HepG2 (cell line): ENCODE results near the gene ITPR1. TPM values are rescaled to one million over a fixed set of nuclear protein-coding genes. Genes with fewer than 3 reads are reported as not detected.

ENCODE experiments used
- ATAC-seq: fragments of 200-7000 bp; cut with Tn5 transposase; 3 replicates; pipeline ENCODE4 v1.9.1; 2020; ENCODE audit warnings: mild to moderate bottlenecking, moderate library complexity
- BruUV-seq: library from RNA; stranded (reverse); fragments of 400-500 nt; replicated peaks from 2 replicates; lab custom pipeline; 2021; lab: Mats Ljungman, UMichigan
- CTCF ChIA-PET: fragments of 300-600 bp; formaldehyde crosslinking; extraction: SDS; loops from one replicate; lab custom pipeline; 2021; ENCODE audit warnings: low total read pairs, inconsistent platforms, low intra/inter-chr PET ratio; lab: Yijun Ruan, JAX
- POLR2A ChIA-PET: fragments of 350-600 bp; sonication (Branson Sonifier 250); formaldehyde crosslinking; loops from one replicate; lab custom pipeline; 2020; ENCODE audit warnings: antibody characterized with exemption, inconsistent platforms; lab: Yijun Ruan, JAX
- DNase-seq: peaks from one replicate; pipeline ENCODE4 v3.0.0-alpha.2; 2015; ENCODE audit warnings: low spot score
- FAIRE-seq: peaks from 3 replicates; lab custom pipeline; 2011; peaks lifted over from hg19 to GRCh38; lab: Jason Lieb, UNC
- H2AFZ ChIP-seq: one replicate; pipeline ENCODE4 v1.6.1; 2011; ENCODE audit warnings: low read length, inconsistent platforms
- H3K27ac ChIP-seq: fragments of 300-600 bp; 3 replicates; pipeline ENCODE4 v1.8.0; 2011; ENCODE audit warnings: mixed run types, mild to moderate bottlenecking, mixed read lengths, low read length, inconsistent platforms; ENCODE audit not compliant: insufficient read depth; ENCODE audit errors: extremely low read length
- H3K27me3 ChIP-seq, 2 experiments: fragments of 200-600 bp in 1 of 2; 2 replicates in 1 of 2; 3 replicates in 1 of 2; pipeline versions ENCODE4 v1.6.0 to v1.8.0; 2011; ENCODE audit warnings: low read length in 2 of 2, mild to moderate bottlenecking in 2 of 2, moderate library complexity in 2 of 2, inconsistent platforms in 1 of 2; ENCODE audit not compliant: insufficient read depth in 2 of 2, control insufficient read depth in 1 of 2
- H3K36me3 ChIP-seq, 2 experiments: fragments of 200-600 bp in 1 of 2; replicated peaks in 1 of 2; 2 replicates in 1 of 2; 3 replicates in 1 of 2; pipeline versions ENCODE4 v1.5.1 to v1.8.0; 2011; ENCODE audit warnings: low read length in 2 of 2, inconsistent platforms in 1 of 2; ENCODE audit not compliant: insufficient read depth in 2 of 2, control insufficient read depth in 1 of 2
- H3K4me1 ChIP-seq: 2 replicates; pipeline ENCODE4 v1.5.1; 2012; ENCODE audit warnings: low read length, inconsistent platforms; ENCODE audit not compliant: insufficient read depth
- H3K4me2 ChIP-seq: 2 replicates; pipeline ENCODE4 v1.6.0; 2011; ENCODE audit warnings: low read depth, low read length, inconsistent platforms
- H3K4me3 ChIP-seq, 3 experiments: fragments of 200-600 bp in 1 of 3; sonication (generic), shearing (Covaris generic) in 1 of 3; replicated peaks in 1 of 3; 2 replicates each; pipeline ENCODE4 v1.5.1; 2011 to 2016; ENCODE audit warnings: low read length in 3 of 3, inconsistent platforms in 2 of 3, low read depth in 2 of 3, mild to moderate bottlenecking in 2 of 3, control low read depth in 1 of 3, mixed read lengths in 1 of 3; ENCODE audit not compliant: insufficient read depth in 1 of 3
- H3K79me2 ChIP-seq: one replicate; pipeline ENCODE4 v1.6.1; 2011; ENCODE audit warnings: low read length, inconsistent platforms; ENCODE audit not compliant: insufficient read depth
- H3K9ac ChIP-seq: 2 replicates; pipeline ENCODE4 v1.6.0; 2011; ENCODE audit warnings: mild to moderate bottlenecking, low read depth, low read length, inconsistent platforms; ENCODE audit not compliant: insufficient read depth
- H3K9me3 ChIP-seq: 2 replicates; pipeline ENCODE4 v1.5.1; 2012; ENCODE audit warnings: mild to moderate bottlenecking, low read length
- H4K20me1 ChIP-seq: 2 replicates; pipeline ENCODE4 v1.6.0; 2011; ENCODE audit warnings: inconsistent platforms, mild to moderate bottlenecking, low read length, moderate library complexity; ENCODE audit not compliant: insufficient read depth
- BRD4 ChIP-seq: sonication (generic); formaldehyde crosslinking; IDR thresholded peaks from 2 replicates; pipeline ENCODE4 v1.4.0; 2020; ENCODE audit warnings: missing genetic modification reagents
- CEBPB ChIP-seq: IDR thresholded peaks from 2 replicates; pipeline ENCODE4 v1.6.1; 2011; ENCODE audit warnings: low read depth, low read length, improper control_type of control experiment, borderline replicate concordance
- FOXA1 ChIP-seq, 2 experiments: fragments of 450-650 bp in 1 of 2; sonication (generic) in 1 of 2; formaldehyde crosslinking in 1 of 2; IDR thresholded peaks; 2 replicates each; pipeline versions ENCODE4 v1.4.0 to v1.6.1; 2016 to 2020; ENCODE audit warnings: missing genetic modification reagents in 1 of 2
- PCBP1 ChIP-seq: fragments of 200-400 bp; formaldehyde crosslinking; IDR thresholded peaks from 2 replicates; pipeline ENCODE4 v1.6.1; 2017; ENCODE audit warnings: mild to moderate bottlenecking, low read depth, low read length, borderline replicate concordance
- PHF20 ChIP-seq: sonication (generic); formaldehyde crosslinking; IDR thresholded peaks from 2 replicates; pipeline ENCODE4 v1.5.0; 2020; ENCODE audit warnings: mild to moderate bottlenecking, missing genetic modification reagents
- ZFP37 ChIP-seq: sonication (generic); formaldehyde crosslinking; IDR thresholded peaks from 2 replicates; pipeline ENCODE4 v1.4.0; 2020; ENCODE audit warnings: missing genetic modification reagents, borderline replicate concordance
- ZNF20 ChIP-seq: sonication (generic); formaldehyde crosslinking; IDR thresholded peaks from 2 replicates; pipeline ENCODE4 v1.4.0; 2020; ENCODE audit warnings: mild to moderate bottlenecking, moderate library complexity, missing genetic modification reagents
- ZNF432 ChIP-seq: sonication (generic); formaldehyde crosslinking; IDR thresholded peaks from 2 replicates; pipeline ENCODE4 v1.5.0; 2020; ENCODE audit warnings: missing genetic modification reagents, mild to moderate bottlenecking, borderline replicate concordance
- WGBS: methylation state at CpG from one replicate; pipeline ENCODE4 v1.1.6; 2017; ENCODE audit warnings: low lambda C conversion rate; 5-methylcytosine and 5-hydroxymethylcytosine counted together
- in situ Hi-C: cut with HindIII; loops from 2 replicates; pipeline ENCODE4 v1.10.0; 2017; ENCODE audit warnings: low pct_unique_long_range_greater_than_20kb; ENCODE audit not compliant: extremely low pct_ligation_motif_present
- intact Hi-C: fragments of 100-400 bp; cut with micrococcal nuclease; formaldehyde crosslinking; loops from one replicate; pipeline ENCODE4 v1.10.0; 2022; ENCODE audit not compliant: unreplicated experiment
- polyA plus RNA-seq, 8 experiments: library from polyadenylated mRNA; depleted of rRNA in 3 of 8; stranded (reverse) in 7 of 8; unstranded in 1 of 8; fragments of >200 nt; fragmentation: Illumina TruSeq in 4 of 8; extraction: Trizol in 4 of 8; gene quantifications; 2 replicates each; pipeline versions ENCODE4 v1.2.1 to v1.2.3, GENCODE V29; 2011 to 2016; ENCODE audit warnings: low read depth in 4 of 8, missing spikeins in 1 of 8, mixed read lengths in 1 of 8; ENCODE audit not compliant: insufficient read depth in 1 of 8
- total RNA-seq, 5 experiments: library from RNA; depleted of rRNA; stranded (reverse); fragments of >200 nt; fragmentation: Illumina TruSeq; extraction: Trizol; gene quantifications; 2 replicates each; pipeline ENCODE4 v1.2.3, GENCODE V29; 2016; ENCODE audit warnings: low read depth in 1 of 5
- TF ChIP-seq, protein P1 (sequence below): sonication (generic); formaldehyde crosslinking; IDR thresholded peaks from 2 replicates; pipeline ENCODE4 v1.5.0; 2020; ENCODE audit warnings: missing genetic modification reagents
- TF ChIP-seq, protein P2 (sequence below): sonication (generic); formaldehyde crosslinking; IDR thresholded peaks from 2 replicates; pipeline ENCODE4 v1.5.1; 2020; ENCODE audit warnings: mild to moderate bottlenecking, missing genetic modification reagents, borderline replicate concordance
- TF ChIP-seq, protein P3 (sequence below): sonication (generic); formaldehyde crosslinking; IDR thresholded peaks from 2 replicates; pipeline ENCODE4 v1.4.0; 2020; ENCODE audit warnings: missing genetic modification reagents
- TF ChIP-seq, protein P4 (sequence below): IDR thresholded peaks from 2 replicates; pipeline ENCODE4 v1.4.0; 2020; ENCODE audit warnings: mild to moderate bottlenecking, missing genetic modification reagents

ITPR1 gene
- total and polyA plus RNA-seq, 2 of the 13 experiments (the other 11 are each of a cell fraction or from before 2014, with no cell fraction given), result 10.0 to 11.4 TPM

DNA sequence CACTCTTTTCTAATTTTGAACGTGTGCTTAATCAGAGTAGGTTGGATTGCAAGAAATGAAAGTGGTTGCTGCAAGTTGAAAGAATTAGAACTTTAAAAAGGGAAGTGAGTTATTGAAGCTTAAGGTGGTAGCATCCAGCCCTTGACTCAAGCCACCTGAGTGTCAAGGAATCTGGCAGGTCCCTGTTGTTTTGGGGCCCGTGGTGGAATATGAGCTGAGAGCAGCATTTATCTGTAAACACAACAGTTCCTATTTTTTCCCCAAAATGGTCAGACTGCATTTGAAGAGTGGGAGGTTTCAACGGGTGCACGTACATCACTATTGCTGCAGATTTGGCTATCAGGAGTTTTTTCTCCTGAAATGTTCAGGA lies 1.7 kb downstream of the ITPR1 start:
- H3K27me3 ChIP-seq, result no peaks in the 10 kb centered on the region; a peak in 1 of 5 replicates
- FAIRE-seq, result no peak
- H3K27ac ChIP-seq, result no peak overlapping the region
- BruUV-seq, result no TSS peak
- no peak for ATAC-seq
- no peaks in the 10 kb centered on the region for H4K20me1 ChIP-seq
- no peaks in the 10 kb centered on the region for H3K9me3 ChIP-seq
- CTCF ChIA-PET, result no interaction called here
- H3K4me3 ChIP-seq, result no peak overlapping the region
- no peaks in the 10 kb centered on the region; a peak in 1 of 5 replicates for H3K36me3 ChIP-seq
- no peak overlapping the region for H3K9ac ChIP-seq
- intact Hi-C loops (loop anchor here (5.0 to 10.0 kb wide), 2 partner anchors 138 to 140 kb away; no protein-coding TSS in a partner anchor), in situ Hi-C loops (loop anchor here (5.0 kb wide), 1 partner anchor 72 kb away; no protein-coding TSS in a partner anchor)
- 90% methylated on average over 4 of the region's 4 CpGs for WGBS
- H3K4me1 ChIP-seq, result peaks cover 61% of the 10 kb centered on the region
- H3K4me2 ChIP-seq, result peak overlapping the region; percentile 89
- POLR2A ChIA-PET, result interaction anchor here (3.3 kb wide), 1 partner anchor 12 kb away, joined by 120 read pairs; no protein-coding TSS in a partner anchor
- no peak for DNase-seq
- H2AFZ ChIP-seq, result no peak overlapping the region
- peaks cover 4% of the 10 kb centered on the region for H3K79me2 ChIP-seq
- TF ChIP-seq ZFP37 (CRISPR knock-in tag), result no peak
- TF ChIP-seq, protein P1, sequence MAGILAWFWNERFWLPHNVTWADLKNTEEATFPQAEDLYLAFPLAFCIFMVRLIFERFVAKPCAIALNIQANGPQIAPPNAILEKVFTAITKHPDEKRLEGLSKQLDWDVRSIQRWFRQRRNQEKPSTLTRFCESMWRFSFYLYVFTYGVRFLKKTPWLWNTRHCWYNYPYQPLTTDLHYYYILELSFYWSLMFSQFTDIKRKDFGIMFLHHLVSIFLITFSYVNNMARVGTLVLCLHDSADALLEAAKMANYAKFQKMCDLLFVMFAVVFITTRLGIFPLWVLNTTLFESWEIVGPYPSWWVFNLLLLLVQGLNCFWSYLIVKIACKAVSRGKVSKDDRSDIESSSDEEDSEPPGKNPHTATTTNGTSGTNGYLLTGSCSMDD, result no peak
- no peak for TF ChIP-seq ZNF20 (CRISPR knock-in tag)
- TF ChIP-seq, protein P2, sequence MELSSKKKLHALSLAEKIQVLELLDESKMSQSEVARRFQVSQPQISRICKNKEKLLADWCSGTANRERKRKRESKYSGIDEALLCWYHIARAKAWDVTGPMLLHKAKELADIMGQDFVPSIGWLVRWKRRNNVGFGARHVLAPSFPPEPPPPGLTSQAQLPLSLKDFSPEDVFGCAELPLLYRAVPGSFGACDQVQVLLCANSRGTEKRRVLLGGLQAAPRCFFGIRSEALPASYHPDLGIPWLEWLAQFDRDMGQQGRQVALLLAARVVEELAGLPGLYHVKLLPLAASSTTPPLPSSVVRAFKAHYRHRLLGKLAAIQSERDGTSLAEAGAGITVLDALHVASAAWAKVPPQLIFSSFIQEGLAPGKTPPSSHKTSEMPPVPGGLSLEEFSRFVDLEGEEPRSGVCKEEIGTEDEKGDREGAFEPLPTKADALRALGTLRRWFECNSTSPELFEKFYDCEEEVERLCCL (CRISPR knock-in tag), result no peak
- TF ChIP-seq, protein P3, sequence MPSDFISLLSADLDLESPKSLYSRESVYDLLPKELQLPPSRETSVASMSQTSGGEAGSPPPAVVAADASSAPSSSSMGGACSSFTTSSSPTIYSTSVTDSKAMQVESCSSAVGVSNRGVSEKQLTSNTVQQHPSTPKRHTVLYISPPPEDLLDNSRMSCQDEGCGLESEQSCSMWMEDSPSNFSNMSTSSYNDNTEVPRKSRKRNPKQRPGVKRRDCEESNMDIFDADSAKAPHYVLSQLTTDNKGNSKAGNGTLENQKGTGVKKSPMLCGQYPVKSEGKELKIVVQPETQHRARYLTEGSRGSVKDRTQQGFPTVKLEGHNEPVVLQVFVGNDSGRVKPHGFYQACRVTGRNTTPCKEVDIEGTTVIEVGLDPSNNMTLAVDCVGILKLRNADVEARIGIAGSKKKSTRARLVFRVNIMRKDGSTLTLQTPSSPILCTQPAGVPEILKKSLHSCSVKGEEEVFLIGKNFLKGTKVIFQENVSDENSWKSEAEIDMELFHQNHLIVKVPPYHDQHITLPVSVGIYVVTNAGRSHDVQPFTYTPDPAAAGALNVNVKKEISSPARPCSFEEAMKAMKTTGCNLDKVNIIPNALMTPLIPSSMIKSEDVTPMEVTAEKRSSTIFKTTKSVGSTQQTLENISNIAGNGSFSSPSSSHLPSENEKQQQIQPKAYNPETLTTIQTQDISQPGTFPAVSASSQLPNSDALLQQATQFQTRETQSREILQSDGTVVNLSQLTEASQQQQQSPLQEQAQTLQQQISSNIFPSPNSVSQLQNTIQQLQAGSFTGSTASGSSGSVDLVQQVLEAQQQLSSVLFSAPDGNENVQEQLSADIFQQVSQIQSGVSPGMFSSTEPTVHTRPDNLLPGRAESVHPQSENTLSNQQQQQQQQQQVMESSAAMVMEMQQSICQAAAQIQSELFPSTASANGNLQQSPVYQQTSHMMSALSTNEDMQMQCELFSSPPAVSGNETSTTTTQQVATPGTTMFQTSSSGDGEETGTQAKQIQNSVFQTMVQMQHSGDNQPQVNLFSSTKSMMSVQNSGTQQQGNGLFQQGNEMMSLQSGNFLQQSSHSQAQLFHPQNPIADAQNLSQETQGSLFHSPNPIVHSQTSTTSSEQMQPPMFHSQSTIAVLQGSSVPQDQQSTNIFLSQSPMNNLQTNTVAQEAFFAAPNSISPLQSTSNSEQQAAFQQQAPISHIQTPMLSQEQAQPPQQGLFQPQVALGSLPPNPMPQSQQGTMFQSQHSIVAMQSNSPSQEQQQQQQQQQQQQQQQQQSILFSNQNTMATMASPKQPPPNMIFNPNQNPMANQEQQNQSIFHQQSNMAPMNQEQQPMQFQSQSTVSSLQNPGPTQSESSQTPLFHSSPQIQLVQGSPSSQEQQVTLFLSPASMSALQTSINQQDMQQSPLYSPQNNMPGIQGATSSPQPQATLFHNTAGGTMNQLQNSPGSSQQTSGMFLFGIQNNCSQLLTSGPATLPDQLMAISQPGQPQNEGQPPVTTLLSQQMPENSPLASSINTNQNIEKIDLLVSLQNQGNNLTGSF, result no peak
- TF ChIP-seq PHF20 (CRISPR knock-in tag), result no peak
- TF ChIP-seq CEBPB, result no peak
- TF ChIP-seq, protein P4, sequence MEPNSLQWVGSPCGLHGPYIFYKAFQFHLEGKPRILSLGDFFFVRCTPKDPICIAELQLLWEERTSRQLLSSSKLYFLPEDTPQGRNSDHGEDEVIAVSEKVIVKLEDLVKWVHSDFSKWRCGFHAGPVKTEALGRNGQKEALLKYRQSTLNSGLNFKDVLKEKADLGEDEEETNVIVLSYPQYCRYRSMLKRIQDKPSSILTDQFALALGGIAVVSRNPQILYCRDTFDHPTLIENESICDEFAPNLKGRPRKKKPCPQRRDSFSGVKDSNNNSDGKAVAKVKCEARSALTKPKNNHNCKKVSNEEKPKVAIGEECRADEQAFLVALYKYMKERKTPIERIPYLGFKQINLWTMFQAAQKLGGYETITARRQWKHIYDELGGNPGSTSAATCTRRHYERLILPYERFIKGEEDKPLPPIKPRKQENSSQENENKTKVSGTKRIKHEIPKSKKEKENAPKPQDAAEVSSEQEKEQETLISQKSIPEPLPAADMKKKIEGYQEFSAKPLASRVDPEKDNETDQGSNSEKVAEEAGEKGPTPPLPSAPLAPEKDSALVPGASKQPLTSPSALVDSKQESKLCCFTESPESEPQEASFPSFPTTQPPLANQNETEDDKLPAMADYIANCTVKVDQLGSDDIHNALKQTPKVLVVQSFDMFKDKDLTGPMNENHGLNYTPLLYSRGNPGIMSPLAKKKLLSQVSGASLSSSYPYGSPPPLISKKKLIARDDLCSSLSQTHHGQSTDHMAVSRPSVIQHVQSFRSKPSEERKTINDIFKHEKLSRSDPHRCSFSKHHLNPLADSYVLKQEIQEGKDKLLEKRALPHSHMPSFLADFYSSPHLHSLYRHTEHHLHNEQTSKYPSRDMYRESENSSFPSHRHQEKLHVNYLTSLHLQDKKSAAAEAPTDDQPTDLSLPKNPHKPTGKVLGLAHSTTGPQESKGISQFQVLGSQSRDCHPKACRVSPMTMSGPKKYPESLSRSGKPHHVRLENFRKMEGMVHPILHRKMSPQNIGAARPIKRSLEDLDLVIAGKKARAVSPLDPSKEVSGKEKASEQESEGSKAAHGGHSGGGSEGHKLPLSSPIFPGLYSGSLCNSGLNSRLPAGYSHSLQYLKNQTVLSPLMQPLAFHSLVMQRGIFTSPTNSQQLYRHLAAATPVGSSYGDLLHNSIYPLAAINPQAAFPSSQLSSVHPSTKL (CRISPR knock-in tag), result no peak
- no peak for TF ChIP-seq PCBP1
- TF ChIP-seq BRD4 (CRISPR knock-in tag), result no peak
- no peak for TF ChIP-seq FOXA1 (IDR thresholded peaks at IDR 0.05)
- no peak for TF ChIP-seq FOXA1 (CRISPR knock-in tag; IDR thresholded peaks at IDR 0.05)
- no peak for TF ChIP-seq ZNF432 (CRISPR knock-in tag)
